Natural killer cell (primary cell): ENCODE measurements around the gene UBE2I. TPM values are rescaled to one million over a fixed set of nuclear protein-coding genes. Genes with fewer than 3 reads are reported as not detected.
A peak's percentile ranks its signal among the peaks of the same experiment; 100 is the strongest.

Experiments
- ATAC-seq, 3 donors: fragments of 150-1000 bp in 2 of 3; fragments of 200-7000 bp in 1 of 3; cut with Tn5 transposase; 1 replicate in 1 of 3; 2 replicates in 2 of 3; pipeline ENCODE4 v1.10.0; 2021; ENCODE audit warnings: mild to moderate bottlenecking in 2 of 3, moderate library complexity in 2 of 3
- DNase-seq, 2 donors: peaks; one replicate each; pipeline versions ENCODE4 v3.0.0 to v3.0.0-alpha.2; 2013 to 2021; ENCODE audit warnings: mixed read lengths in 1 of 2
- H3K27ac ChIP-seq: one replicate; pipeline ENCODE4 v1.5.1; 2013; ENCODE audit warnings: mild to moderate bottlenecking, low read length
- H3K27me3 ChIP-seq: one replicate; pipeline ENCODE4 v1.6.1; 2013; ENCODE audit warnings: low read length; ENCODE audit not compliant: control insufficient read depth, insufficient read depth
- H3K36me3 ChIP-seq: one replicate; pipeline ENCODE4 v1.6.1; 2013; ENCODE audit warnings: low read length; ENCODE audit not compliant: control insufficient read depth, insufficient read depth
- H3K4me1 ChIP-seq: one replicate; pipeline ENCODE4 v1.6.1; 2013; ENCODE audit warnings: low read length; ENCODE audit not compliant: control insufficient read depth, insufficient read depth
- H3K4me3 ChIP-seq: one replicate; pipeline ENCODE4 v1.5.1; 2013; ENCODE audit warnings: low read length
- H3K9me3 ChIP-seq: one replicate; pipeline ENCODE4 v1.6.1; 2013; ENCODE audit warnings: low read length; ENCODE audit not compliant: control insufficient read depth, insufficient read depth
- H3K27ac Mint-ChIP-seq, 2 donors: one replicate each; pipeline ENCODE4 v1.8.0; 2022; ENCODE audit warnings: mild to moderate bottlenecking in 2 of 2, mixed read lengths in 2 of 2, moderate library complexity in 1 of 2
- H3K27me3 Mint-ChIP-seq, 2 donors: one replicate each; pipeline ENCODE4 v1.8.0; 2022; ENCODE audit warnings: low read depth in 2 of 2, mixed read lengths in 2 of 2
- H3K36me3 Mint-ChIP-seq: one replicate; pipeline ENCODE4 v1.8.0; 2022; ENCODE audit warnings: mixed read lengths
- H3K4me1 Mint-ChIP-seq, 2 donors: one replicate each; pipeline ENCODE4 v1.8.0; 2022; ENCODE audit warnings: mixed read lengths in 2 of 2
- H3K4me3 Mint-ChIP-seq: one replicate; pipeline ENCODE4 v1.8.0; 2022; ENCODE audit warnings: mild to moderate bottlenecking, moderate library complexity, mixed read lengths
- H3K9me3 Mint-ChIP-seq, 2 donors: one replicate each; pipeline ENCODE4 v1.8.0; 2022; ENCODE audit warnings: mixed read lengths in 2 of 2
- CTCF ChIP-seq: fragments of 200-600 bp; IDR thresholded peaks from one replicate; pipeline ENCODE4 v1.8.0; 2022; ENCODE audit warnings: antibody characterized with exemption
- WGBS: methylation state at CpG from one replicate; pipeline ENCODE4 v1.1.7; 2013; ENCODE audit warnings: missing lambda C conversion rate; ENCODE audit not compliant: insufficient coverage; 5-methylcytosine and 5-hydroxymethylcytosine counted together
- intact Hi-C: fragments of 100-400 bp; cut with micrococcal nuclease; formaldehyde crosslinking; loops from one replicate; pipeline ENCODE4 v1.14.2; 2022
- total RNA-seq, 4 donors: library from RNA; stranded (reverse); fragments of 120-200 nt in 1 of 4; gene quantifications; one replicate each; pipeline versions ENCODE4 v1.2.3 to v1.2.4, GENCODE V29; 2013 to 2022

UBE2I gene
- total RNA-seq, 3 donors from 2014 or later (not counting 1 experiment from before 2014, with no cell fraction given): 367 to 412 (median 383) TPM

DNA sequence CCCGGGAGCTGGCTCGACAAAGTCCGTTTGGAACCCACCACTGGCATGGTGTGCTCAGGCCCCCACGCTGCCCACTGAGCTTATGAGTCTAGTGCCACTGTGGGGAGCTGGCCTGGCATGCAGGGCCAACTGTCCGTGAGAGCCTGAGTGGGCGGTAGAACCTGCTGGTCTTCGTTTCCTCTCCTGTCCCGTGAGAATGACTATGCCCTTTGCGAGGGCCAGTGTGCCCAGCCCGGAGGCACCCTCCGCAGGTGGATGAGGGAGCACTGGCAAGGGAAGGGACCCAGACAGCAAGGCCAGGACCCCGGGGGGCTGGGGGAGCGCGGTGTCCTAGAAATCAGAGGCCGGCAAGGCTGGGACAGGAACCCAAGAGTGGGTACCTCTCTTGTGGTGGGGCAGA lies 27.2 kb downstream of the UBE2I start:
- WGBS: 77% methylated on average over 15 of the region's 15 CpGs
- no peak for TF ChIP-seq CTCF
- Mint-ChIP-seq H3K9me3 (no peaks in the 10 kb centered on the region), H3K4me1 (peaks cover 8 to 13% of the 10 kb centered on the region in 2 donors), H3K27me3 (no peaks in the 10 kb centered on the region), H3K27ac (no peak overlapping the region), H3K36me3 (no peaks in the 10 kb centered on the region), H3K4me3 (no peak overlapping the region)
- intact Hi-C loops: no loop called here
- no peak for DNase-seq
- H3K4me3 ChIP-seq: no peak overlapping the region
- ATAC-seq: no peak
- H3K27me3 ChIP-seq: peaks cover 11% of the 10 kb centered on the region
- no peaks in the 10 kb centered on the region for H3K9me3 ChIP-seq
- no peaks in the 10 kb centered on the region for H3K36me3 ChIP-seq
- H3K4me1 ChIP-seq: peaks cover 33% of the 10 kb centered on the region
- H3K27ac ChIP-seq: no peak overlapping the region

GRCh38 chr16:1337486-1337885 lies 28.1 kb downstream of the UBE2I start:
- Mint-ChIP-seq H3K4me3 (no peak overlapping the region), H3K9me3 (no peaks in the 10 kb centered on the region), H3K36me3 (no peaks in the 10 kb centered on the region), H3K4me1 (peaks cover 3 to 8% of the 10 kb centered on the region in 2 donors), H3K27me3 (no peaks in the 10 kb centered on the region), H3K27ac (no peak overlapping the region)
- Histone ChIP-seq H3K27ac (no peak overlapping the region), H3K36me3 (no peaks in the 10 kb centered on the region), H3K4me1 (peaks cover 33% of the 10 kb centered on the region), H3K9me3 (no peaks in the 10 kb centered on the region), H3K27me3 (peaks cover 11% of the 10 kb centered on the region), H3K4me3 (no peak overlapping the region)
- intact Hi-C loops: no loop called here
- ATAC-seq (no peak), DNase-seq (no peak)
- WGBS: 73% methylated on average over 9 of the region's 9 CpGs
- no peak for TF ChIP-seq CTCF

GRCh38 chr16:1338119-1338730 lies 28.8 kb downstream of the UBE2I start:
- WGBS: 61% methylated on average over 28 of the region's 30 CpGs
- Mint-ChIP-seq H3K36me3 (no peaks in the 10 kb centered on the region), H3K27ac (no peak overlapping the region), H3K4me3 (no peak overlapping the region), H3K27me3 (no peaks in the 10 kb centered on the region), H3K9me3 (no peaks in the 10 kb centered on the region), H3K4me1 (peaks cover 5 to 11% of the 10 kb centered on the region in 2 donors)
- intact Hi-C loops: no loop called here
- TF ChIP-seq CTCF: no peak
- Histone ChIP-seq H3K4me1 (peaks cover 34% of the 10 kb centered on the region), H3K27ac (no peak overlapping the region), H3K27me3 (peaks cover 8% of the 10 kb centered on the region), H3K9me3 (no peaks in the 10 kb centered on the region), H3K4me3 (no peak overlapping the region), H3K36me3 (no peaks in the 10 kb centered on the region)
- DNase-seq (peak in 1 of 2 donors; percentile 51), ATAC-seq (no peak)
